HG03135 (cell line): ENCODE results near the gene SLC10A2.

Experiments
- ATAC-seq: cut with Tn5 transposase; IDR thresholded peaks from one replicate; pipeline ENCODE4 v1.9.1; 2021; ENCODE audit warnings: mild to moderate bottlenecking, moderate library complexity; ENCODE audit not compliant: unreplicated experiment

The SLC10A2 gene

DNA sequence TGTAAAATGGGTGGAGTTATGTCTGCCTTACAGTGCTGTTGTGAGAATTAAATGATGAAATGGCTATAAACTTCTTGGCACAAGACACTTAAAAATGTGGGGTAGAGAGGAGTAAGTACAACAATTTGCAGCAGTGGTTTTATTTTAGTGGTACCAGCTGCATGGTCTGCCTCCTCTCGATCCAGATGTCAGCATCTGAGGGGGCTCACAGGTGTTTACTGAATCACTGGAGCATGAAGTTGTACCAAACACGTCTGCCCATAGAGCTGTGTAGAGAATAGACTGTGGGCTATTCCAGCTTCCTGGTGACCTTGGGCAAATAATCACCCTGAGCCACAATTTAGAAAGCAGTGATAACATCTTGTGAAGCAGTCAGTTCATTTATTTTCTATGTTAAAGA is 11.1 kb downstream of the SLC10A2 start:
- no peak for ATAC-seq

DNA sequence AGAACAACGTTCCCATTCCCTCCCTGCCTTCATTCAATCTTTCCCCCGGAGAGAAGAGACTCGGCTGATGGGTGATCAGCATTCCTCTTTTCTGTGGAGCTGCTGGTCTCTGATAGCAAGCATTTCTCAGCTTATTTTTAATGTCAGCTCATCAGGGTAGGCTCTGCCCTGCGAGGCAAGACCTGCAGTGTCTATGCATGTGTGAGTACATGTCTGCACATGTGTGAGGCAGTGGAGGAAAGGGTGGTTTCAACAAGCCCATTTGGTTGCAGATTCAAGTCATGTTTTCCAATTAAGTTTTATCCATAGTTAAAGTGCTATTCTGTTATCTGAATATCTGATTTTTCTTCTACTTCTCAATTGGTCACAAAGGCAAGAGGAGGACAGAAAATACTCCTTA is 19.5 kb downstream of the SLC10A2 start:
- no peak for ATAC-seq

DNA sequence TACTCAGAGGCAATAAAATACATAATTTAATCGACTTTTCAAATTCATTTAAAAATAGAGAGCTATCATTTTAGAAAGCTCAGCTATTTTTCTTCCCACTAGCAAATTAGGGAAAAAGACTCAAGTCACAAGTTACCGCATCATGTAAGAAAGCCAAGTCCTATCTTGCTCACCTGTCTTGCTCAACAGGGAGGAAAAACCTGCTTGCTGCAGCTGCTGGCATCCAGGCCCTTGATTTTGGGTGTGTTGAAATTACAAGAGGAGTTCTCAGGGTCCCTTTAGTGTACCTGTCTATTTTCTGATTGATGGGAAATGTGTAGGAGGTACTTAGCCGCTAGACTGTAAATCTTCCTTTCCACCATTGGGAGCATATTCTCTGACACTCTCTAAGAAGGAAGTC is 22.2 kb downstream of the SLC10A2 start:
- ATAC-seq = no peak

DNA sequence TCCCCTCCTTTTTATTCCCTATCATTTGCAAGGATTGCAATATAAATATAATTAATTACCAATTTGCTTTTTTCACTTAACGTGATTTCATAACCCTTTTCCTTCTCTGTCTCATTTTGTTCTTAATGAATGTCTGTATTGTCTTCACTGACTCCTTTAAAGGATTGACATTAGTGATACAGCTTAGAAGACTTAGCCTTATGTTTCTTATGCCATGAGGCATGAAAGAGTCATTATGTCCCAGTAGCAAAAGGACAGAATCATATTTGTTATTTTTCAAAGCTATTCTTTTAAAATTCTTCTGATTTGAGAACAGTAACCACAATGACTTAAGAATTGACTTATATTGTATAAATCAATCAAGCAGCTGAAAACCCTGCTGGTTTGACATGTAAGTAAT is 26.2 kb downstream of the SLC10A2 start:
- ATAC-seq = no peak

DNA sequence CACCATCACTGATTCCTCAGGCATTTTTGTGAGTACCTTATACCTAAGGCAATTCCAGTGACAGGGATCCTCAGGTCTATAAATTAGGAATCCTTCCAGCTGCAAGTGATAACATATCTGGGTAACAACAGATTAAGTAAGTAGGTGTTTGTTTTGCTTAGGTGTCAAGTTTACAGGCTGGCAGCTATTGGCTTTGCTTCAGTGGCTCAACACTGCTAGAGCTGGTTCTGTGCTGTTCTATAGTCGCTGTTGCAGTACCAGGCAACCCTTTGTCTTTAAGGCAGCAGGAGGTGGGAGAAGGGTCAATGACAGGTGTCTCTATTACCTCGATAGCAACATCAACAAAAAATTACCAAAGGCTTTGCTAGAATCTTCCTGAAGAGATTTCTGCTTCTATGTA is 27.0 kb downstream of the SLC10A2 start:
- no peak for ATAC-seq

DNA sequence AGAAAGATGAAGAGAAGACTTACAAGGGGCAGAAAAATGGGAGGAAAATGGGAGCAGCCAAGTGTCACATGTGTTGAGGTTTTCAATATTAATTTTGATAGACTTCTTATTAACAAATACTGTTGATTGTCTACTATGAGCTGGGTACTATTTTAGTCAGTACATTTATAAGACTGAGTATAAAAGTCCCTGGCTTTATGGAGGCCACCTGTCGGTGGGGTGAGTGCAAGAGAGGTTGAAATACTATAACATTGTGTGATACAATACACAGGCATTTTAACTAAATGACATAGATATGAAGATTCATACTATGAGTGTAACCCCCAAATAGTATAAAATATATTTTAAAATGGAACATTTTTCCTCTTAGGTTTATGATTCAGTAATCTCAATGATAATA is 29.9 kb downstream of the SLC10A2 start:
- ATAC-seq = no peak

DNA sequence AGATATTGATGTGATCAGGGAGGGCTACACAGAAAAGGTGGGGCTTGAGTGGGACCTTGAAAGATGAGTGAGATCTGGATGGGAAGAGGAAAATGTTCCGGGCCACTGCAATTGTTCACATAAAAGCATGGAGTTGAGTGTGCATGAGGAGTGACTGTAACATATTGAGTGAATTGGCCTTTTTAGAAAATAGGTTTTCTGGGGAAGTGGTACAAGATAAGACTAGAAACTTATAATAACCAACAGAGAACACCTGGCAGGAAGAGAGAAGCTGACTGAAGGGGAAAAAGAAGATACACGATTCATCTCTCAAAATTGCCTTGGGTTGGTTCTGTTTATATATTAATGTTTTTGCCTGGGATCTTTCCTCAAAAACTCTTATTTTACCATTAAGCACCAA is 32.2 kb downstream of the SLC10A2 start:
- ATAC-seq = no peak

DNA sequence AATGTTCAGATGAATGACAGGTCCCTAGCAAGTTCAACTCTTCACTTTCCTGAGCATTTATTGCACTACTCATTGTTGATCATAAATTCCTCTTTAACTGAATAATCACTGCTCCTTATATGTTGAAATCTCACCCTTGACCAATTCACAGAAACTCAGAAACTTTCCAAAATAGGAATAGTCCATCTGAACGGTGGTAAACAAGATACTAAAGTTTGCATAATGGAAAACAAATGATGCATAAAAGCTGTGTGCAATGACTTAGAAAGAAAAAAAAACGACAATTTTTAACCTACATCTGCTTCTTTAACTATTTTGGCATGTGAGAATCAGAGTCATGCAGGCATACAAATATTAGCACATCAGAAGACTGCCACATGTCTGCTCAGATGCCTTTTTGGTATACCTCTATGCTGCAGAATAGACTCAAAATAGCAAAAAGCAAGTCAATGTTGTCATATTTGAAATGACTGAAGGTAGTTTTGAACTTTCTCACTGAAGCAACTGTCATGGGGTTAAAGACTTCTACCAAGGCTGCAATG is 34.8 kb downstream of the SLC10A2 start:
- ATAC-seq = peak; percentile 91

DNA sequence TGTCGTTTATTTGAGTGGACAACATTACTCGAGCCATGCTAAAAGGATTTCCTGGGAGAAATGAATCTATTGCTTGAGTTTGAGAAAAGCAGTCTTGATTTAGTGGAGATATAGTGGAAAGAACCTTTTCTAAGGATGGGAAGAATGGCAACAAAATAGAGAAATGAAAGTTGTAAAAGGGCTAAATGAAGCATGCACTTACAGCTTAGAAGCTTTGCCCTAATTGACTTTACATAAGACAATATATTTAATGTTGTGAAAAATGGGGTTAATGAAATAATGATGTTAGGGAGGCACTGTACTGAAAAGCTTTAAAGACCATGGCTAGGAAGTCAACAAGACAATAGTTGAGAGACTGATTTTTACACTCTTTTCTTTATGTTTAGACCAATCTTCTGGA is 35.4 kb downstream of the SLC10A2 start:
- ATAC-seq = no peak

DNA sequence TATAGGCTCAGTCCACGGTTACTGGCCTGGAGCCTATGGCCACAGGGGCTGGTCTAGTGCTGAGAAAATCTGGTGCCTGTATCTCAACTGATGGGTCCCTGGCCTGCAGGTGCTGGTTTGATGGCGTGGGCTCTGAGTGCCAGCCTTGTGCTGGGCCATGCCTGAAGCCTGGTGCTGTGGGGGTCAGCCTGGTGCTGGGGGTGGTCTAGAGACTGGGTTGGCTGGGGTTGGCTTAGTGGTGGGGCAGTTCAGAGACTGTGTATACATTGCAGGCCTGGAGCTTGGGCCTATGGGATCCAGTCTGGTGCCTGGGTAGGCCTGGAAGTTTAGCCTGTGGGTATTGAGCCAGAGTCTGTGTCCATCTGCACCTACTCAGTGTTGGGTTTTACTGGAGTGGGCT is 36.4 kb downstream of the SLC10A2 start:
- no peak for ATAC-seq

DNA sequence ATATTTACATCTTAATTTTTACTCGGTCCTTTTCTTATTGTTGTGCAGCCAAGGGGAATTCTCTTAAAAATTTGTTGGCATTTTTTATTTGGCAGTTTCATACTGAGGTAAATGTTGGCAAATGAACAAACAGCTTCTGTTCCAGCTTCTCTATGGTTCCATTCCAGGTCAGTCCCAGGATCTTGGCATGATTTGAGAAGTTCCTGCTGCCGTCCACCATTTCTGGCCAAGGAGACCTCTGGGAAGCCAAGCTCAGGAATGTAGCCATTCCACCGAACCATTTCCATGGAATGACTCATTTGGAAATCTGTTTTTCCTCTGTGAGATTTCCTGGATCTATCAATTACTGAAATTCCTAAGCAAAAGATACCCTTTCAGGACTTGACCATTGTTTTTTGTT is 43.9 kb downstream of the SLC10A2 start:
- no peak for ATAC-seq

DNA sequence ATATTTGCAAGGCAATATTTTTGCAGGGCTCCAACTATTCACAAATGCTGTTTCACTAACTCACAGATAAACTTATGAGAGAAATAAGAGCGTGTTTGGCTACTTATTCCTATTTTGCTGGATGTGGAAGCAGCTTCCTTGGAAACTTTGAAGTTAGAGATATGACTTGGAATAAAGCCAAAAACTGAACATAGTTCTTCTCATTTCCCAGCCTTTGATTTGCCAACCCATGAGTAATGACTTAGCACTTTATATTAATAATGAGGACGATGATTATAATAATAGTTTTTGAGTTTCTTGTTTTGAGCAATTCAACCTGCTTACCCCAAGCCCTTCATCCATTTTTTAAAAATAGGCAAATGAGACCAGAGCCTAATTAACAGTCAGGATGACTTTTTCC is 47.7 kb downstream of the SLC10A2 start:
- ATAC-seq = no peak

DNA sequence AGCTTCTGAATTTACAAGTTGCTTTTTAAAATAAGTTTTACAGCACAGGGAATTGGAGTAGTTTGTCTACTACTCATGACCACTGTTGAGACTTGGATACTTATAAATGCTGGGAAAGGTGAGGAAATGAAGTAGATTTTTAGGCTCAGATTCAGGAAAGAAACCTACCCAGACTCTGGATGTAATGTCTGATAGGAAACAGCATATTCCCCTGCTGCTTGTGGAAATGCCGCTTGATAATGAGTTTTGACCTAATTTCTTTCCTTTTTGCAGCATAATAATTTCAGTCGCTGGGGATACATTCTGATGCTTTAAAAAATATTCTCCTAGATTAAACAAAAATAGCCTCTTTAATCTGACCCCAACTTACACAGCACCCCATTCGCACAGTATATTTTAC is 53.6 kb downstream of the SLC10A2 start:
- no peak for ATAC-seq

DNA sequence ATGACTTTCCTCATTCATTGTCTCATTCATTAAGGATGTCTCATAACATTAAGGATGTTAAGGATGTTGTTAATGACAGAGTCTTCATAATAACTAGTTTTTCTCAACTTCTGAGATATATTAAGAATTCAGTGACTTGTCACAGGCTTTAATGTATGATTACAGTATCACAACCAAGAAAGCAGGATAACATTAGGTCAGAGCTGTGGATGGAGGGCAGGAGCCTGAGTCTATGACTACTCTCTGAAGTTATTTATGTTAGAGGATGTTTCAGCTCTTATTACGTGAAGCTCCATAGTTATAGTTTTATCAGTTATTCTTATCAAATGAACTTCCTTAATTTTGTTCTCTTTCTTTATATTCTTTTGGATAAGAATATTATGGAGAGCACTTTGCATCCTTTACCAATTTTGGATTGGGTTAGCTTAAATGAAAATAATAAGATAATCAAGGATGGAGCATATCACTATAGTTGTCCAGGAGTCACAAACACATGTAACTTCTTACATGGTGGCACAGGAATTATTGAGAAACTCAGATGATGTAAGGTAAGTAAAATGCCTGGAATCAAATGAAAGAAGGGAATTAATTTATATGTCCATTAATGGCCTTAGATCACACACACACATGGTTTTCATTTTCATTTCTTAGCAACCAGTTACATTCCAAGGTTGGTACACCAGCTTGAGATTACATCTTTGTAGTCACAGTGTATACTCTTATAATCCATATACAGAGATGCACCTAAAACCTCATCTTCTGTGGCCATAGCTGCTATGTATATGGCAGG is 57.0 kb downstream of the SLC10A2 start:
- no peak for ATAC-seq

DNA sequence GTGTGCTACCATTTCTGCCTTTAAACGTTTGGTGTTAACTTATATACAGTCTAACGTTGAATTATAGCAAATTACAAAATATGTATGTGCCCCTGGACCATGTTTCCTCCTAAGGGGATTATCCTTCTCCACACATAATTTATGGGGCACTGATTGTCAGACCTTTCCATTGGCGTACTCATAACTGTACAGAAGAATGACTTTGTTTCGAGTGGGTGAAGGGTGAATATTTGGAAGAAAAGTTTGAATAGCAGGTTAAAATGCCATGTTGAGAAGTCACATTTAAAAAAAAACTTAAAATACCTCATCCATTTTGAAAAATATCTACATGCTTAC is 58.8 kb downstream of the SLC10A2 start:
- peak; percentile 28 for ATAC-seq

DNA sequence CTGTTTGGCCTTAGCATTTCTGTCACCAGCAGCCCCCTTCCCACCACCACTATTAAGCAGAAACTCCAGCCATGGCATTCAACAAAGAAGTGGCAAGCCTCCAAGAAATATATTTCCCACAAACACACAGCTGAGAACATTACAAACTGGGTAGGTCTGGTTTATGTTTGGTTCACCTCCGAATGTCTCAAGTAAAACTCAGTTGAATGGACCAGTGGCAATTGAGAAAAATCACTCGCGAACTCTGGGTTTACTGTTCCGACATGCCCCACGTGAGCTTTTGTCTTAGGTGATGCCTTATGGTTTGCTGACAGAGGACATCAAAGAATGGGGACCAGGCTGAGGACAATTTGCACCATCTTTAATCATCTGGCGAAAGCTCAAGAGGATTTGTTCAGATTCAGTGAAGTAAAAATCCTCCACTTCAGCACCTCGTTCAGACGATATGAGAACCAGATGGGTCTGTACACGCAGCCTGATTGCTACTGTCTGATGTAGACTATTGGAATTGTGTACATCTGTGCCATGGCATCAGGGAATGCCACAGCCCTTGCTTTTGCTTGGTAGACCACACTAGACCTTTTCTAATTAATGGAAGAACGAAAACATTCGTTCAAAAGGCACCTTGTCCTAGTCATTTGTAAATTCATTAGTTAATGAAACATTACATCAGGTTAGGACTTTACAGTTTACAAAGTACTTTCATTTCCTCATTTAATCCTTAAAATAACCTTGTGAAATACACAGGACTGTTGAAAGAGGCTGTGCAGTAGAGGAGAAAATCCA is 59.4 kb downstream of the SLC10A2 start:
- peak; percentile 94 for ATAC-seq

DNA sequence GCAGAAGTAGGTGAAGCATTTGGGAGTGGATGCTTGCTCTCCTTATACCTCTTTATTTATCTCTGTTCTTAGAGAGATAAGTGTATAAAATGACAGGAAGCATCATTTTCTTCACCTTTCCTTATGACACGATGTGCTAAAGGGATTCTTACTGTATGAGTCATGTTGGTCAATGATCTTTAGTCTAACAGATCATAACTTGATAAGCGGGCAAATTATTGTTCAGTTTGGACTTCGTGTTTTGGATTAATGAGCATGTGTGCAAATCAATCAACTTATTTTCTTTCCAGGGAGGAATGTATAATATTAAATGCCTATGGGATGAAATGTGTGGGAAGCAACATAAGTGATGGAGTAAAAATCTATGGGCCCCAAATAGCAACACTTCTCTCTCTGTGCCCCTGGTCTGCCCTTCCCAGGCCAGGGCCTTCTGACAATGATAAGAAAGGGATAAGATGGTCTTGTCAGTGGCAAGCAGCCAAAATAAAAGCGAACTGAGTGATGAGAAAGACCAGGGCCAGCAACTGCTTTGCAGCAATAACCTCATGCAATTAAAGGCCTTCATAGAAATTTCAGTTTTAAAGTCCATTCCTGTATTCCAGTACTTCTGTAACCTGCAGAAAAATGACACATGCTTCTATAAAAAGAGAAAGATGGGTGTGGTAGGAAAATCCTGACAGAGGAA is 61.4 kb downstream of the SLC10A2 start:
- ATAC-seq = no peak

DNA sequence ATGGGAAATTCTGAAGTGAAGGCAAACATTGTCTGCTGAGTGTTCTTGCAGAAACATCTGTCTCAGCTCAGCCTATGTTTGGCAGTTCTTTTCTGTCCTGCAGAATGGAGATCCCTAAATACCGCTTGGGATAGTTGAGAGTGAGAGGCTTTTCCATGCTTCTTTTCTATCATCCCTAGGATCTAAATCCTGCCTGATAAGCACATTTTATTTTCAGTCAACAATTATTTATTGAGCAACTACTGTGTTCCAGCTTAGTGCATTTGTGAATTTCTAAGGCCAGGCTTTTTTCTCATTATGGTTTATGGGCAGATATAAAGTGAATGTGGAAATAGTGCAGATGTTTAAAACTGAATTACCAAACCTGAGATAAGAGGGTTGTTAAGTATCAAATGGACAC is 62.6 kb downstream of the SLC10A2 start:
- no peak for ATAC-seq

DNA sequence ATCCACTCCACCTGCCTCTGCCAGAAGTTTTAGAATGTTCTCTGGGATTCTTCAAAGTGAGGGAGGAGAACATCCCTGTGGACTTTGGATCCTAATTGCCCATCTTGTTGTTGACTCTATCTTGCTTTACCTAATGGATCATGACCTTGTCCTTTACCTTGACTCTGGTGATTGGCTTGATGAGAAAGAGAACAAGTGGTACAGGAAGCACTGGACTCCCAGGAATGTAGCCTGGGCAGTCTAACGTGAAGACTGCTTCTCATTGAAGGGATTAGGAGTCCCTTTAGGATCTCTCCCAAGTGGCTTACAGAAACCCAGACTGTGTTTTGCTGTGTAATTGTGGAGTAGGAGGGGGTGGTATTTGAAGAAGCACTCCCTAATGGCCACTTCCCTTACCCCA is 63.9 kb downstream of the SLC10A2 start:
- no peak for ATAC-seq

DNA sequence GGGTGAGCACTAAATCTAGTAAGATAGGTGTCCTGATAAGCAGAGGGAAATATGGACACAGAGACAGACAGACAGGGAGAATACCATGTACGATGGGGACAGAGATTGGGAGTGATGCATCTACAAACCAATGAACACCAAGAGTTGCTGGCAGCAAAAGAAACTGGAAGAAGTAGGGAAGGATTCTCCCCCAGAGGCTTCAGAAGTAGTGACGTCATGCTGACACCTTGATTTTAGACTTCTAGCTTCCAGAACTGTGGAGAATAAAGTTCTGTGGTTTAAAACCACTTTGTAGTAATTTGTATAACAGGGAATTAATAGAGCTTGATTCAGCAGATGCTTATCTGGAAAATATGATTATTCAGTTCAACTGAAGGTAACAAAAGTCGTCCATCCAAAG is 66.1 kb downstream of the SLC10A2 start:
- no peak for ATAC-seq

DNA sequence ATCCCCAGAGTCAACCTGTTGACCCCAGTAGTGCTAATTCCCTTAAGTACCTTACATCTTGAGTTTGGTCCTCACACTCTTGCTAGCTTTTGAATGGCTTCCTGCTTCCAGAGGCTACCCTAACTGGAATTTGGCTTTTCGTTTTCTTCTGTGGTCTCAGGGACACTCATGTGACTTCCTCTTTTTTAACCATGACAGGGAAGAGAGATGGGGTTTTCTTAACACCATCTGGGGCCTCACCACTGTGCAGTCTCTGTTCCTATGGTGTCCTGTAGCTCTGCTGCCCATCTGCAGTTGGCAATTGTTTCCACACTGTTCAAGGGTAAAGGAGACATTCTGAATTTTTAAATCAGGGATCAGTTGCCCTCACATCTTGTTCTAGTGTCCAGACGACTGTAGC is 66.7 kb downstream of the SLC10A2 start:
- ATAC-seq = no peak
